T-helper 22 cell (primary cell): Measurements from ENCODE around the gene DALRD3.
A peak's percentile ranks its signal among the peaks of the same experiment; 100 is the strongest.
"Not testable (repeated sequence)": the region's sequence is repeated elsewhere in the genome, so short reads cannot be mapped to it uniquely, and the experiment has no call there.

Experiments used
- DNase-seq: peaks from one replicate; pipeline ENCODE4 v3.0.0-alpha.2; 2020; ENCODE audit warnings: low read depth

DALRD3 gene

GRCh38 chr3:49021213-49021812 lies 2.9 kb upstream of the DALRD3 start:
- peak; percentile 97 for DNase-seq

- no peak for DNase-seq
Observed at GRCh38 chr3:49020330-49021212, 2.2 kb upstream of the DALRD3 start.

- DNase-seq = no peak
Observed at GRCh38 chr3:49019941-49020329, 1.6 kb upstream of the DALRD3 start.

- no peak for DNase-seq
Observed at GRCh38 chr3:49018707-49019006, 277 bp upstream of the DALRD3 start.

GRCh38 chr3:49017229-49017970 lies 980 bp downstream of the DALRD3 start:
- DNase-seq = no peak

- DNase-seq = no peak
Observed at GRCh38 chr3:49016414-49017228, 1.8 kb downstream of the DALRD3 start.

GRCh38 chr3:49015765-49016164 lies 2.6 kb downstream of the DALRD3 start:
- no peak for DNase-seq

GRCh38 chr3:49015072-49015471 lies 3.3 kb downstream of the DALRD3 start:
- no peak for DNase-seq

GRCh38 chr3:49013738-49014660 lies 4.4 kb downstream of the DALRD3 start:
- DNase-seq = no peak

- no peak for DNase-seq
Observed at GRCh38 chr3:49013113-49013737, 5.2 kb downstream of the DALRD3 start.

GRCh38 chr3:49012441-49013017 lies 5.9 kb downstream of the DALRD3 start:
- no peak for DNase-seq

GRCh38 chr3:49009396-49009795 lies 9.0 kb downstream of the DALRD3 start:
- no peak for DNase-seq

- not testable (repeated sequence) for DNase-seq
Observed at GRCh38 chr3:49008627-49009026, 9.8 kb downstream of the DALRD3 start.

- peak; percentile 84 for DNase-seq
Observed at GRCh38 chr3:49007771-49008528, 10.4 kb downstream of the DALRD3 start.

GRCh38 chr3:49007068-49007770 lies 11.2 kb downstream of the DALRD3 start, which contains the start of gene WDR6:
TSS of gene WDR6 (plus strand) at chr3:49007391. CDS start at chr3:49007432, 41 bp downstream.
- peak; percentile 97 for DNase-seq

- no peak for DNase-seq
Observed at GRCh38 chr3:49006408-49007067, 11.8 kb downstream of the DALRD3 start.

- DNase-seq = no peak
Observed at GRCh38 chr3:49005998-49006397, 12.4 kb downstream of the DALRD3 start.

- DNase-seq = no peak
Observed at GRCh38 chr3:49005303-49005680, 13.1 kb downstream of the DALRD3 start.
